IPS-11a (cell line): Measurements from ENCODE around the gene LHX2.

Source experiments
- H3K4me3 ChIP-seq: one replicate; pipeline ENCODE4 v1.5.1; 2013; ENCODE audit warnings: low read depth, low read length, control low read depth

LHX2 gene

GRCh38 chr9:124012368-124013301 is 1.1 kb downstream of the LHX2 start:
- H3K4me3 ChIP-seq = no peak overlapping the region

GRCh38 chr9:124013309-124014210 is 2.0 kb downstream of the LHX2 start:
- no peak overlapping the region for H3K4me3 ChIP-seq

DNA sequence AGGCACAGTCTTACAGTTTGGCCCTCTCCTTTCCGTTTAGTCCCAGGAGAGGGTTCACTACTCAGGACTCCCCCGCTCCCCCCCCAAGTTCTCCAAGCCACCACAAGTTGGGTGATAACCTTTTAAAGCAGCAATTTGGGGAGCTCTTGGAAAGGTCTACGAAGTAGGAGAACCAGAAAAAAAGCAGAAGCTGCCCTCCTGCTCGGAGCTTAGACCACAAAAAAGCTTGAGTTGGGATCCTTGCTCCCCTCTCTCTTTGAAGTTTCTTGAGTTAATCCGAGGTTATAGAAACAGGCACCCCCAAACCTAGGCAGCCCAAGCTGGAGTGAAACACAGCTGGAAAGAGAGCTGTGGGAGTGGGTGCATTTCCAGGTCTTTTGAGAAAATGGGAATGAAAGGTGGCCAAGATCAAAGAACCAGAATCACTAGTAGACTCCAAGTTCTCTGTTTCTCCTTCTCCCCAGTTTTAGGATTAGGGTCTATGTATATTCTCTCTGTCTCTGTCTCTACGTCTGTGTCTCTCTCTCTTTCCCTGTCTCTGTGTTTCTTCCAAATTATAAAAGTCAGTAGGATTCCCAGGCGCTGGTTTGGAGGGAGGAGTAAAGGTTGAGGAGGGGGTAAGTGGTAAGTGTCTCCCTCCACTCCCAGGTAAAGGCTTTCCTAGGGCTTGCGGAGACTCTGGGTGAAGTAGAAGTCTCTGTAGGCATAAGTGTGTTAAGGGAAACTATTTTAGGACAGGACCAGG is 2.8 kb downstream of the LHX2 start:
- no peak overlapping the region for H3K4me3 ChIP-seq

- H3K4me3 ChIP-seq = no peak overlapping the region
These were observed 3.5 kb downstream of the LHX2 start for GRCh38 chr9:124014956-124015660.

DNA sequence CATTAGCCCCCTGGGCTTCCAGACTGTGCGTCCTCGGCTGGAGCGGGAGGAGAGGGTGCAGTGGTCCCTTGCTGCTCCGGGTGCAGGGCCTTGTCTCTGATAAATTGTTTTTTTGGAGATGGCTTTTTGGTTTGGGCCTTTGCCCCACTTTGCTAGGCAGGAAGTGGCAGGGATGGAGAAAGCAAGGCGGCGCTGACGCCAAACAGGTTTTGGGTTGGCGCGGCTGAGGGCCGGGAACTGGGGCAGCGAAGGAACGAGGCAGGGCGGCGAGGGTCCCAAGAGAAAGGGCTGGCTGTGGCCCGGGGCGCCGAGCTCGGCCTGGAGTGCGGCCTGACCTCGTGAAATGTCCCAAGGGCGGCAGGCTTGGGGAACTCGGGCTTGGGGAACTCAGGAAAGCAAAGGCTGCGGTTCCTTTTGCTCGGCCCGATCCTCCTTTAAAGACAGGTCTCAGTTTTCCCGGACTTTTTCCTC is 4.1 kb downstream of the LHX2 start:
- H3K4me3 ChIP-seq = no peak overlapping the region

GRCh38 chr9:124016175-124017050 is 4.8 kb downstream of the LHX2 start:
- H3K4me3 ChIP-seq = no peak overlapping the region

GRCh38 chr9:124017051-124017928 is 5.7 kb downstream of the LHX2 start:
- no peak overlapping the region for H3K4me3 ChIP-seq

GRCh38 chr9:124017929-124018729 is 6.6 kb downstream of the LHX2 start:
- H3K4me3 ChIP-seq = no peak overlapping the region

DNA sequence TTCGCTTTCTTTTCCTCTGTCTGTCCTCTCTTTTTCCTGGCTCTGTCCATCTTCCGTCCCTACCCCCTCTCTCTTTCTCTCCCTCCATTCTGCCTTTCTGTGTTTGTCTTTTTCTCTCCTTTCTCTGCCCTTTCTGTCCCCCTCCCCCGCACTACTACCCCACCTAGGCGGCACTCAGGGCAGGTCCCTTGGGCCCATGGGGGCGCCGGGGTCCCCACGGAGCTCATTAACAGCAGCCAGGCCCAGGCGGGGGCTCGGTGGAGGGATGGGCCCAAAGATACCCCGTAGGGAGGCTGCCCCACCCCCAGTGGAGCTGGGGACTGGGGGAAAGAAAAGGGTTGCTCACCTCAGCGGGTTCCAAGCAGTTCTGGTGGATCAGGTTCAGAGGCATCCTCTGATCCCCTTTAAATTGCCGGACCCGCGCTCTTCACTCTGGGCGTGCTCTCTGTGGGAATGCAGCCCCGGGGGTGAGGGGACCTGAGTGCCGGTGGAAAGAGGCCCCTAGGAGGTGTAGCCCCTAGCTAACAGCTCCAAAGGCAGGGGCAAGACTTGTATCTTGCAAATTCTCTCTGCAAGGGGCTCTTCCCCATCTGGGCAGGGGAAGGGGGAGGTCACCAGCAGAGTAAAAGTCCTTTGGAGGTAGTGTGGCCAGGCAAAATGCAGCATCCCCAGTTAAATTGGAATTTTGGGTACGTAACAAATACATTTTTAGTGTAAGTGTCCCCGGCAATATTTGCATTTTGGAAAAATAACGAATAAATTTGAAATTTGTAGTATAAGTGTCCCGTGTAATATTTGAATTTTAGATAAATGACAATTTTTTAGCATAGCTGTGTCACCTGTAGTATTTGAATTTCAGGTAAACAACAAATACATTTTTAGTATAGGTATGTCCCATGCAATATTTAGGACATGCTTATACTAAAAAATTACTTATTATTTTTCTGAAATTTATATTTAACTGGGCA is 7.4 kb downstream of the LHX2 start:
- H3K4me3 ChIP-seq = no peak overlapping the region

- no peak overlapping the region for H3K4me3 ChIP-seq
These were observed 8.4 kb downstream of the LHX2 start for GRCh38 chr9:124019771-124020519.

DNA sequence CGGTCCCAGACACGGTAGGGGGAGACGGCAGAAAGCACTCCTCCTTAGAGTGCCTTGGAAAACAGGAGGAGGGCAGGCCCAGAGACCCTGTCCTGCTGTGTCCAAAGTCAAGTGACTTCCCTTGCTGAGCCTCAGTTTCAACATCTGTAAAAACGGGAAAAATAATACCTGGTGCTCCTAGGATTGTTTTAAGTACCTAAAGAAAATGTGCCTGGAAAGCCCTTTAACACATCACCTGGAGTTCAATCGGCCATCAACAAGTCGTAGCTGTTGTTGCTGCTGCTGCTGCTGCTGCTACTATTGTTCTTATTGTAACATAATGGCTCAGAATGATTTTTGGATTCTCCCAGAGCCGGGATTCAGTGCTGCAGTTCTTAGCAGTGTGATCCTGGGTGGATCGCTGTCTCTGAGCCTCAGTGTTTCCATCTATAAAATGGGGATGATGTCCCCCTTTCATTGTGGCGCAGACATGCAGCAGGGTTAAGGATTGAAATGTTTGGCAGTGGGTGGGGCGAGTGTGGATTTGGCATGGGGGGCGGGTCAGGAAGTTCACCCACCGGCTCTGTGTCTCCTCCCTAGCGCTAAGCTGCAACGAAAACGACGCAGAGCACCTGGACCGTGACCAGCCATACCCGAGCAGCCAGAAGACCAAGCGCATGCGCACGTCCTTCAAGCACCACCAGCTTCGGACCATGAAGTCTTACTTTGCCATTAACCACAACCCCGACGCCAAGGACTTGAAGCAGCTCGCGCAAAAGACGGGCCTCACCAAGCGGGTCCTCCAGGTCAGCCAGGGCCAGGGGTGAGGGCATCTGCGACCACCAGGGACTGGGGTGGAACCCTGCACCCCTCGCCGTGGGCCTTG is 9.2 kb downstream of the LHX2 start:
- H3K4me3 ChIP-seq = no peak overlapping the region

- H3K4me3 ChIP-seq = no peak overlapping the region
These were observed 9.8 kb downstream of the LHX2 start for GRCh38 chr9:124021385-124021769.

DNA sequence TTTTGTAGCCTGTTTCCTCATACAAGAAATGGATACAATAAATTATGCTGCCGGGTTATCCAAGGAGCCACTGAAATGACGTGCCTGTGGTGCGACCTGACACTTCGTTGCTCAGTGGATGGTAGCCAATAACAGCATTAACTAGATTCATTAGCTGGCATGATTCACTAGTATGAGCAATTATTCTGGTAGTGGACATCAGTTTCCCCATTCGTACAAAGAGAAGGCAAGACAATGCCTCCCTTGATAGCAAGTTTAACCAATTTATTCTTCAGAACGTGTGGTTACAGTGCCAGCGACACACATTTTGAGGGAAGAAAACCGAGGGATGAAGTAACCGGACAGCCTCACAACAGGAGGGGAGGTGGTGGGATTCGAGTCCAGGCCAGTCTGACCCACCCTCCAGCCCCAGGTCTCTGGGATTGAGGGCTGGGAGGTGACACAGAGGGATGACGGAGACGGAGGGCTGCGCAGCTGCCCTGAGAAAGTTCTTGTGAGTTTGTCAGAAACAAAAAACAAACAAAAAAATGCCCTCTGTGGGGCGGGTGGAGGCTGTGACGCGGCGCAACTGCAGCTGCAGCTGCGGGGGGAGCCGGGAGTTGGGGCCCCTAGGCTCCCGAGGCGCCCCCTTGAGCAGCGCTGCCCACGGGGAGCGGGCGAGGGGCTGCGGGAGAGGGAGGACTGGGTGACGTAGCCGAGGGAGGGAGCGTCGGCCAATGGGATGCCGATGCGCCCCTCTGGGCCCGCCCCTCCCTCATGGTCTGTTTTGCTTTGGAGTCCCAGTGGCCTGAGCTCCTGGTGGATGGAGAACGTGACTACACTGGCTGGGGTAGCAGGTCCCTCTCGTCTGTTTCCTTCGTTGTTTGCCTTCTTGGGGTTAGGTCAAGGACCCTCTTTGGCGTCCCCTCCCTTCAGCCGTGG is 10.9 kb downstream of the LHX2 start:
- H3K4me3 ChIP-seq = no peak overlapping the region

GRCh38 chr9:124024107-124024506 is 12.5 kb downstream of the LHX2 start:
- no peak overlapping the region for H3K4me3 ChIP-seq
